Left lung (tissue), 10 donors: ENCODE data around the gene OPCML. TPM values are rescaled to one million over a fixed set of nuclear protein-coding genes. Genes with fewer than 3 reads are reported as not detected.
A peak's percentile ranks its signal among the peaks of the same experiment; 100 is the strongest.

Experiments
- ATAC-seq: fragments of 200-7000 bp; cut with Tn5 transposase; one replicate; pipeline ENCODE4 v1.9.1; 2020; ENCODE audit warnings: moderate library complexity
- DNase-seq, 4 donors: peaks; one replicate each; pipeline ENCODE4 v3.0.0-alpha.2; 2013 to 2020
- H3K27ac ChIP-seq, 2 donors: fragments of 200-600 bp; sonication (generic) in 1 of 2; one replicate each; pipeline versions ENCODE4 v1.5.0 to v1.8.0; 2020 to 2021
- H3K27me3 ChIP-seq, 2 donors: fragments of 200-600 bp; sonication (generic) in 1 of 2; one replicate each; pipeline versions ENCODE4 v1.5.0 to v1.8.0; 2020 to 2021
- H3K36me3 ChIP-seq, 2 donors: fragments of 200-600 bp; sonication (generic) in 1 of 2; one replicate each; pipeline versions ENCODE4 v1.5.0 to v1.8.0; 2020 to 2021
- H3K4me1 ChIP-seq, 2 donors: fragments of 200-600 bp; one replicate each; pipeline ENCODE4 v1.8.0; 2021
- H3K4me3 ChIP-seq, 2 donors: fragments of 200-600 bp; sonication (generic) in 1 of 2; one replicate each; pipeline versions ENCODE4 v1.5.0 to v1.8.0; 2020 to 2021; ENCODE audit warnings: mild to moderate bottlenecking in 1 of 2
- H3K9me3 ChIP-seq, 2 donors: fragments of 200-600 bp; sonication (generic) in 1 of 2; one replicate each; pipeline versions ENCODE4 v1.5.0 to v1.8.0; 2020 to 2021
- CTCF ChIP-seq, 2 donors: fragments of 200-600 bp; sonication (generic) in 1 of 2; IDR thresholded peaks; one replicate each; pipeline versions ENCODE4 v1.5.0 to v1.8.0; 2021; ENCODE audit warnings: antibody characterized with exemption in 2 of 2
- intact Hi-C, 2 donors: fragments of 100-400 bp; cut with DNase I; formaldehyde crosslinking; loops; one replicate each; pipeline versions ENCODE4 v1.11.2 to v1.14.2; 2022
- polyA plus RNA-seq, 6 donors: library from polyadenylated mRNA; unstranded; fragments of 120-200 nt; gene quantifications; one replicate each; pipeline ENCODE4 v1.2.1, GENCODE V29; 2013; ENCODE audit not compliant: insufficient read length in 6 of 6
- total RNA-seq, 2 donors: library from RNA; stranded (reverse); fragmentation: NEBNext Ultra II Directional; extraction: Animal tissue kit (Norgen Biotek cat#: 25700); gene quantifications; one replicate each; pipeline ENCODE4 v1.2.1, GENCODE V29; 2021
- donor health status: DM: no; HTN: yes; CAD: no.
- donor health status: DM: no; HTN: no; CAD: no.

Gene OPCML
- total and polyA plus RNA-seq, 8 donors = 0.98 to 5.3 (median 1.9) TPM; not detected in 2

GRCh38 chr11:133048270-133048669, 484.0 kb downstream of the OPCML start:
- H3K9me3 ChIP-seq = no peaks in the 10 kb centered on the region
- no peak for TF ChIP-seq CTCF (IDR thresholded peaks at IDR 0.05)
- H3K4me3 ChIP-seq = no peak overlapping the region
- H3K27ac ChIP-seq = no peak overlapping the region
- H3K36me3 ChIP-seq = no peaks in the 10 kb centered on the region
- DNase-seq = no peak
- no peaks in the 10 kb centered on the region for H3K4me1 ChIP-seq
- H3K27me3 ChIP-seq = peaks cover 6 to 52% of the 10 kb centered on the region in 2 donors
- no peak for ATAC-seq
- intact Hi-C loops = no loop called here

DNA sequence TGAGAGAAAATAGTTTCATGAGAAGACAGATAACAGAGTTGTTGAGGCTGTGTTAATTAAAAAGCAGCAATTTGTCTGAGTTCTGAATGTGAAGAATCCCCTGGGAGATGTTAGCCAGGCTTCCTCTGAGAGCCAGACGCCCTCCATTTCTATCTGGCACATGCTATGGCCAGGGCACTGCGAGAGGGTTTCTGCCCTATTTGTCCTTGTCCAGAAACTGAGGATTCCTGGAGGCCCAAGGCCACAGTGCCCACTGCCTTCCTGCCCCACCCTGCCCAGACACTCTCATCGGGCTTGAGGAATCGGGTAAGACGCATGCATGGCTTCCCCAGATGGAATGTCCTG, 484.6 kb downstream of the OPCML start:
- Histone ChIP-seq H3K27me3 (peaks cover 6 to 55% of the 10 kb centered on the region in 2 donors), H3K36me3 (no peaks in the 10 kb centered on the region), H3K4me3 (no peak overlapping the region), H3K27ac (no peak overlapping the region), H3K4me1 (no peaks in the 10 kb centered on the region), H3K9me3 (no peaks in the 10 kb centered on the region)
- intact Hi-C loops = no loop called here
- no peak for TF ChIP-seq CTCF (IDR thresholded peaks at IDR 0.05)
- ATAC-seq = no peak
- peak in 1 of 4 donors; percentile 27 for DNase-seq

DNA sequence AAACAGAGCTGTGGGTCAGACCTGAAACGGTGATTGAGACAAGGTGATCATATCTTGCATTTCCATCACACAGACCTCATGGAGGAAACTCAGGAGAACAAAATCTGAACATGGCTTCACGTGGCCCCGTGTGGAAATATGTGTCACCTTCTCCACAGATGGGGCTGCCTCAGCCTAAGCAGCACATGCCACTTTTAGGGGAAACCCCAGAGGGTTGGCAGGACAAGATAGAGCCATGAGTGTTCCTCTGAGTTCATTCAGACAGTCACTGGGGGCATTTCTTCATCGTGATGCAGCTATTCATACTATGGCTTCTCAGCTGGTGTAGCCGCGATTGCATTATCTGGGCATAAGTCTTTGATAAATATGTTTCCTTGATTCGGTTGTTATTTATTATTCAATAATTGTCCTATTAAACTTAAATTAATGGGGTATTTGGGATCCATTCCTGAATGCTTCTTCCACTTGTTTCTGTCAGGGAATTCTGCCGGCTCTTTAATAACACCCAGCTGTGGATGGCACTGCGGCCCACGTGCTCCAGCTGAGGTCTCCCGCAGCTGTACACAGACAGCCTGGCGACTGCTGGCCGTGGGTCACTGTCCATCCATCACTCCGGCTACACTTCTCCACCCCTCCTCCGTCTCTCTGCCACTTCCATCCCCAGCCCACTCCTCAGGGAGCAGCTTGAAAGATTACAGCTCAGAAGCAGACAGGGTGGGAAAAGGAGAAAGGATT, 485.1 kb downstream of the OPCML start:
- Histone ChIP-seq H3K27ac (no peak overlapping the region), H3K4me3 (no peak overlapping the region), H3K27me3 (peaks cover 10 to 60% of the 10 kb centered on the region in 2 donors), H3K36me3 (no peaks in the 10 kb centered on the region), H3K9me3 (no peaks in the 10 kb centered on the region), H3K4me1 (no peaks in the 10 kb centered on the region)
- intact Hi-C loops = no loop called here
- no peak for TF ChIP-seq CTCF (IDR thresholded peaks at IDR 0.05)
- DNase-seq (peak in 1 of 4 donors; percentile 53), ATAC-seq (no peak)

- Histone ChIP-seq H3K36me3 (no peaks in the 10 kb centered on the region), H3K27me3 (peaks cover 10 to 67% of the 10 kb centered on the region in 2 donors), H3K4me3 (no peak overlapping the region), H3K27ac (no peak overlapping the region), H3K4me1 (no peaks in the 10 kb centered on the region), H3K9me3 (no peaks in the 10 kb centered on the region)
- DNase-seq (no peak), ATAC-seq (no peak)
- intact Hi-C loops = no loop called here
- no peak for TF ChIP-seq CTCF (IDR thresholded peaks at IDR 0.05)
Observed at GRCh38 chr11:133046252-133046651, 486.0 kb downstream of the OPCML start.

GRCh38 chr11:133041928-133042882, 490.1 kb downstream of the OPCML start:
- no peak for ATAC-seq
- no peaks in the 10 kb centered on the region for H3K36me3 ChIP-seq
- peaks cover 10 to 66% of the 10 kb centered on the region in 2 donors for H3K27me3 ChIP-seq
- no peaks in the 10 kb centered on the region for H3K4me1 ChIP-seq
- H3K9me3 ChIP-seq = no peaks in the 10 kb centered on the region
- intact Hi-C loops = no loop called here
- H3K4me3 ChIP-seq = no peak overlapping the region
- no peak overlapping the region for H3K27ac ChIP-seq
- DNase-seq = no peak
- no peak for TF ChIP-seq CTCF (IDR thresholded peaks at IDR 0.05)
